GM19463 (cell line): ENCODE results near the gene PPP6R2.
"Not testable (repeated sequence)": the region's sequence is repeated elsewhere in the genome, so short reads cannot be mapped to it uniquely, and the experiment has no call there.

Experiments used
- ATAC-seq: cut with Tn5 transposase; IDR thresholded peaks from one replicate; pipeline ENCODE4 v1.9.1; 2021; ENCODE audit warnings: mild to moderate bottlenecking, moderate library complexity; ENCODE audit not compliant: unreplicated experiment

The PPP6R2 gene

DNA sequence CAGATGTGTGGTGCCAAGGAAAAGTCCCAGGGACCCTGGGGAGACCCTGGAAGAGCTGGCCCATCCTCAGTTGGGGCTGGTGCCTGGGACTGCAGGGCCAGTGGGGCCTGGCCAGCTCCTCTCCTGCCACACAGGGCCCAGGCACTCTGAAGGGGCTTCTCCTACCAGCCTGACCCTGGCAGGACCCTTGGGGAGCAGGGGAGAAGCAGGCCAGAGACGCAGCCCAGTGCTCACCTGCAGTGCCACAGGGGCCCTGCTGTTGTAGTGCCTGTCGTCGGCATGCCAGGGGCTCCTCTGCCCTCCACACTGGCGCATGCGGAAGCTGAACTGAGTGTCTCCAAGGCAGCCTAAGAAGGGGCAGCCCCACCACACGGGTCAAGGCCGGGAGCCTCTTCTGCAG is 25.5 kb upstream of the PPP6R2 start:
- ATAC-seq: no peak

DNA sequence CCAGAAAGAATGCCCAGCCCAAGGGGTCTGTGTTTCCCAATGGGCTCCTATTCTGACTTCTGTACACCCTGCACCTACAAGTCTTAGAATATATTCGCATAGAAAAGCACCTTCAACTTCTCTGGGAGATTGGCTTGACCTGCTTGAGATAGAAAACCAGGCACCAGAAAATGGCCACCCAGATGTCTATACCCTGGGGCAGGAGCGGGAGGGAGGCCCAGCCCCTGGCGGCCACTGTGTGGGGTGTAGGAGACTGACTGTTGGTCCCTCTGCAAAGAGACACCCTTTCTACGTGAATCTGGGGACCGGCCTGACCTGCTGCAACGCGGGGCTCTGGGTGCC is 24.8 kb upstream of the PPP6R2 start:
- ATAC-seq: no peak

DNA sequence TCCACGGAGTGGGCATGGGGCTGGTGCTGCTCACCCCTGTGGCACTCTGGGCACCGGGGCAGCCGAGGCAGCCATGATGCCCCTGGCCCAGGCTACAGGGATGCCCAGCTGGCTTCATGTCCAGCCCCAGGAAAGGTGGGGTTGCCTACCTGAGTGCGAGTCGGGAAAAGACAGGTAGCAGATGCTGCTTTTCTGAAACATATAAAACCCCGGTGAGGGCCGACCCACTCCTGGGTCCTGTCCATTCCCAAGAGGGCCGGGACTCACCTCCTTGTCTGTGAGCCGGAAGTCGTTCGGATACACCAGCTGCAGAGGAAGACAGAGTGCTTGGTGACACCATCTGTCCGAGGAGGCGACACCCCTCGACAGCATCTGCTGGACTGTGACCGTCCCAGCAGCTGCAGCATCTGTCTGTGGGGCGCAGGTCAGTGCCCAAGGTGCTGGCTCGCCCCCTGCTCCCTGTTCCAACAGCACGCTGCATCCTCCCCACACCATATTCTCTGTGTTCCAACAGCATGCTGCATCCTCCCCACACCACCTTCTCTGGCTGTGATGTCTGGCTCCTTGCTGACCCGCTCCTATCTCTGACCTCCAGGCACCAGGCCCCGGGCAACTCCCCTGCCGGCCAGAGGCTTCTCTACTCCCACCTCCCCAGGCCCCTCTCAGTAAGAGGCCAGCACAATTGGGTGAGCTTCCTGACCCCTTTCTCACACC is 24.3 kb upstream of the PPP6R2 start:
- no peak for ATAC-seq

DNA sequence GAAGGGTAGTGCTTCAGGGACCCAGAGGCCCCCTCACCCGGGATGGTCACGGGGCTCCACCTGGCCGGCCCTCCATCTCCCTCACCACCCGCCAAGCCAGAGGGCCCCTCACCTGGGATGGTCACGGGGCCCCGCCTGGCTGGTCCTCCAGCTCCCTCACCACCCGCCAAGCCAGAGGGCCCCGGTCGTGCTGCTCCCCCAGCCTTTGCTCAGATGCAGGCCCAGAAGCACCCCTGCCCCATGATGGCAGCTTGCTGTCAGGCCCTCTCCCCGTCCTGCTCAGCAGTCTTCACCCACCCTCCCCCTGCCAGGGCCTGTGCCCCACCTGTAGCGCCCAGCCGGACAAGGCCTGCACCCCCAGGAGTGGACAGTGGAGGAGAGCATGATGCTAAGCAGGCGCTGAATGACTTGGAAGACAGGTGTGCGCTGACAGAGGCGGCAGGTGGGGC is 23.6 kb upstream of the PPP6R2 start:
- no peak for ATAC-seq

DNA sequence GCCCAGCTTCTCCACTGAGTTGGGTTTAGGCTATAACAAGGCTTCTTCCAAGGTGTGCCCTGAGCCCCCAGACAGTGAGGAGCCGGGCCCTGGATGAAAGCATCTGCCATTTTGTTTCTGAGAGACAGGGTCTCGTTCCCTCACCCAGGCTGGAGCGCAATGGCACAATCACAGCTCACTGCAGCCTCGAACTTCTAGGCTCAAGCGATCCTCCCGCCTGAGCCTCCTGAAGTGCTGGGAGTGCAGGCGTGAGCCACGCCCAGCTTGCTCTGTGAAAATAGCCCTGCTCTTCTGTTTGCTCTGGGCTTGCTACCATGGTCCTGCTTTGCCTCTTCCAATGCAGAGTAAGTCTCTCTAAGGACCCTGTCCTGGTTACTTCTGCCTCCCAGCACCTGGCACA is 23.0 kb upstream of the PPP6R2 start:
- no peak for ATAC-seq

DNA sequence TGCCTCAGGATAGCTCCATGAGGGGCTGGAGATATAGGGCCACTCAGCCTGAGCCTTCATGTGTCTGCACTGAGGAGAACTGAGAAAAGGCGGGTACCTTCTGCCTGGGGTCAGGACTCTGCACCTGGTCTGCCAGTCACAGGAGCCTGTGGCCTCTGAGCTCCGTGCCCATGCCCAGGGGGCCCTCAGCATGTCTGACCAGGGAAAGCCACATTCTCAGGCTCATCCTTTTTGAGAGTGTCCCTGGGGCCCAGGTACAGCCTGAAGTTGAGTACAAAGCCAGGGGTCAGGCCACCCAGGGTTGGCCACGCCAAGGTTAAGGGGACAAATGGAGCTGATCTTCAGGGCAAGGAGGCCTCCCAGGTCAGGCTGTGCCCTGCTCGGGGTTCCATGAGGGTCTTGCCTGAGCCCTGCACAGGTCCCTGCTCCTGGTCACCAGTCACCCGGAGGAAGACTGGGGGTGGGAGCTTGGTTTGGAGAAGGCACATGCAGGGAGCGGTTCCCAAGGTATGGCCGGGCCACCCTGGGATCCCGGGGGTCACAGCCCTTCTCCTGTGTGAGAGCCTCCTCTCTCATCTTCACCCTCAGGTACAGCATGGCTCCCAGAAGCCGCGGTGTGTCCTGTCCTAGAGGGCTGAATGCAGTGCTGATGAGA is 22.3 kb upstream of the PPP6R2 start:
- no peak for ATAC-seq

DNA sequence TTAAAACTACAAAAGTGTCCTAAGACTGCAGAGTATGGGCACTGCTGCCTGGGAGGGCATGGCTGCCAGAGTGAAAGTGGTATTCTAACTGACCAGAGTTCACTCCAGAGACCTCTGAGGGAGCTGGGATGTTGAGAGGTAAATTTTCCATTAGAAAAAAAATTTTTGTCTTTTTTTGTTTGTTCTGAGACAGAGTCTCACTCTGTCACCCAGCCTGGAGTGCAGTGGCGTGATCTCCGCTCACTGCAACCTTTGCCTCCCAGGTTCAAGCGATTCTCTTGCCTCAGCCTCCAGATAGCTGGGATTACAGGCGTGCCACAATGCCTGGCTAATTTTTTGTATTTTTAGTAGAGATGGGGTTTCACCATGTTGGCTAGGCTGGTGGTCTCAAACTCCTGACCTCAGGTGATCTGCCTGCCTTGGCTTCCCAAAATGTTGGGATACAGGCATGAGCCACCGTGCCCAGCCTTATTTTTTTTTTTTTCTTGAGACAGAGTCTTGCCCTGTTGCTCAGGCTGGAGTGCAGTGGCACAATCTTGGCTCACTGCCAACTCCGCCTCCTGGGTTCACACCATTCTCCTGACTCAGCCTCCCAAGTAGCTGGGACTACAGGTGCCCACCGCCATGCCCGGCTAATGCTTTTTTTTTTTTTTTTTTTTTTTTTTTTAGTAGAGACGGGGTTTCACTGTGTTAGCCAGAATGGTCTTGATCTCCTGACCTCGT is 20.6 kb upstream of the PPP6R2 start:
- not testable (repeated sequence) for ATAC-seq

DNA sequence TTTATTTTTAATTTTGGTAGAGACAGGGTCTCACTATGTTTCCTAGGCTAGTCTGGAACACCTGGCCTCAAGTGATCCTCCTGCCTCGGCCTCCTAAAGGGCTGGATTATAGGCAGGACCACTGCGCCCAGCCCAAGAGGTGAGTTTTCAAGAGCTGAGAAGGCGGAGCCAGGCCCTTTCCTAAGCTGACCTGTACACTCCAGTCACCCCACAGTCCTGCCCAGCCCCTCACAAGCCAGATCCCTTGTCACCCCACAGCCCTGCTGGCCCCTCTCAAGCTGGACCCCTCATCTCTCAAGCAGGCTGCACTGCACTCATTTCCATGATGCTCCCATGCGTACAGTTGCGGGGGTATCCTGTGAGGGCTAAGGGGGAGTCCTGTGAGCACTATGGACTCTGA is 19.2 kb upstream of the PPP6R2 start:
- no peak for ATAC-seq

DNA sequence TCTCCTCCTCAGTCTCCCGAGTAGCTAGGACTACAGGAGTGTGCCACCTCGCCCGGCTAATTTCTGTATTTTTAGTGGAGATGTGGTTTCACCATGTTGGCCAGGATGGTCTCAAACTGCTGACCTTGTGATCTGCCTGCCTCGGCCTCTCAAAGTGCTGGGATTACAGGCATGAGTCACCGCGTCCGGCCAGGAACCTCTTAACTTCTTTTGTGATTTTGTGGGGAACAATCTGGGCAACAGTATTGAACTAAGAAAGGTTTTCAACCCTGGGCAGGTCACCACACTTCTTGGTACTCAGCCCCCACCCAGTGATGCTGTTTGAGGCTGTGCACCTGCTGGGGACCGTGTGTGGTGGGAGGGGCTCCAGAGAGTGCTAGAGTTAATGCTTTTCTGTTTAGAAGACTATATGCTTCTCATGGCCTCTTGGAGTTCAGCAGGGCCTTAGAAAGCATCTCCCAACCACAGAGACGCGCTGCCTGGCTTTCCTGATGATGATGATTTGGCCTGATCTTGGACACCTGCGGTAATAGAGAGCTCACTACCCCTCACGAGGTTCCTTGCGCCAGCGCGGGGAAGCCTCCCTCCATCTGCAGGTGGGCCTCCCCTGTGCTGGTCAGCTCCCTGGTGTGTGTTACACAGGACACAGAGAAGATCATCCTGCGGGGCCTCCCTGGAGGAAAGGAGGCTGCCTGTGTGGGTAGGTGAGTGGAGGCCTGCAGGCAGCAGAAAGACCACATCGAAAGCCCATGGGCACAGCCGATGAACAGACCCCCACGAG is 17.5 kb upstream of the PPP6R2 start:
- no peak for ATAC-seq

DNA sequence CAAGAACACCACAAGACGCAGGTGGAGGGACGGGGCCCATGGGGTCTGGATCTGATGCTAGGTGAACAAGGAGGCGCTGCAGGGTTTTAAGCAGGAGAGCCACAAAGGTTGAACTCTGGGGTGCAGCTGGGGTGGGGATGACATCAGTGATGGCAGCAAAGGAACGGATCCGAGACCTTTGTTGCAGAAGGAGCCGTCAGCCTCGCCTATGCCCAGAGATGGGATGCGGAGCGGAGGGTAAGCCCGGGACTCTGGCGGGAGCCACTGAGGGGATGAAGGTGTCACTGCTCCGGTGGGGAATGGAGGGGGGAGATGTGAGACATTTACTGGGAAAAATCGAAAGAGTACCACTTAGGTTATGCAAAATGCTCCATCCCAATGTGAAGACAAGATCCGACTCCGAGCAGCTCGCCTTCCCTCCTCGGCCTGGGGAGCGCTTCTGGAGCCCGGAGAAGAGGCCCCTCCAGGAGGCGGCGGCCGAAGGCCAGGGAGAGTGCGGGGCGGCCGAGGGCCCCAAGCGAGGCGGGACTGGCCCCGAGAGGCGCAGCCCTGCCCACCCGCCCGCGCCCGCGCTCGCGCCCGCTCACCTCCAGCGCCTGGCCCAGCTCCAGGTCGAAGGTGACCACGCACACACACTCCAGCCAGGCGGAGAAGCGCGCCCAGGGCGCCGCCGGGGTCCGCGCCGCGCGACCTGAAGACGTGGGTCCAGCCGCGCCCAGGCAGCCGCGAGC is 16.7 kb upstream of the PPP6R2 start:
- ATAC-seq: no peak

DNA sequence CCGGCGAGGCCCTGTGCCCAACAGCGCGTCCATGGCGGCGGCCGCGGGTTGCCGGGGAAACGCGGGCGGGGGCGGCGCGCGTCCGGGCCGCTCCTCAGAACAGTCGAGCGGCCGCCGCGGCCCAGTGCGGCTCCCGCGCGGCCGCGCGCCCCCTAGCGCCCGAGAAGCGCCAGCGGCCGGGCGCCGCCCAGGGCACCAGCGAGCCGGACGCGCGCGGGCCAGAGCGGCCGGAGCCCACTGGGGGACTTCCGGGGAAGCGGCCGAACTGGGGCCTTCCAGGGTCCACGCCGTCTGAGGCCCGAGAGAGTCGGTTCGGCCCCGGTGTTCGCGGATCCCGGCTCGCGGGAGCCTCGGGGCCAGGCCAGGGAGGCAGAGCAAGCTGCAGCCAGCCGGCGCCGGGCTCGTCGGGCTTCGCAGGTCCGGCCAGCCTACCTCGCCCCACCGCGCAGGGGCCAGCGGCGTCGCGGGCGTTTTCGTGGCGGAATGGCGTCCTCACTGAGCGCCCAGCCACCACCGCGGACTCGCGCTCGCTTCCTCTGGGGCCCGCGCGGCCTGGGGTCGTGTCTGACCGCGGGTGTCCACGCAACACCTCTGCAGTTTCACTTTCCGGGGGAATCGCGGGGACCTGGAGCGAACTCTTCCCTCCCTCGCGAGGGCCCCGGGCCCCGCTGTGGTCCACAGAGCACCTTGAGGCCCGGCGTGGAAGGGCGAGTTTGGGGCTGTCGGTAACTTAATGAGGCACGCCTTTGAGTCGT is 16.0 kb upstream of the PPP6R2 start, which contains the start of gene DENND6B:
Gene DENND6B, minus strand, starts transcription at position 57 of the 755 bp plus-strand sequence. Its CDS starts 24 bp downstream, at position 33.
- no peak for ATAC-seq

DNA sequence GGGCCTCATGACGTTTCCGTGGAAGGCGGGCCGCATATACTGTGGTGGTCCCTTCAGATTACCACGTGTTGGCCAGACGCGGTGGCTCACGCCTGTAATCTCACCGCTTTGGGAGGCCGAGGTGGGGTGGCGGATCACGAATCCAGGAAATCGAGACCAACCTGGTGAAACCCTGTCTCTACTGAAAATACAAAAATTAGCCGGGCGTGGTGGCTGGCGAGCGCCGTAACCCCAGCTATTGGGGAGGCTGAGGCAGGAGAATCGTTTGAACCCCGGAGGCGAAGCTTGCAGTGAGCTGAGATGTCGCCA is 15.5 kb upstream of the PPP6R2 start:
- ATAC-seq: no peak

DNA sequence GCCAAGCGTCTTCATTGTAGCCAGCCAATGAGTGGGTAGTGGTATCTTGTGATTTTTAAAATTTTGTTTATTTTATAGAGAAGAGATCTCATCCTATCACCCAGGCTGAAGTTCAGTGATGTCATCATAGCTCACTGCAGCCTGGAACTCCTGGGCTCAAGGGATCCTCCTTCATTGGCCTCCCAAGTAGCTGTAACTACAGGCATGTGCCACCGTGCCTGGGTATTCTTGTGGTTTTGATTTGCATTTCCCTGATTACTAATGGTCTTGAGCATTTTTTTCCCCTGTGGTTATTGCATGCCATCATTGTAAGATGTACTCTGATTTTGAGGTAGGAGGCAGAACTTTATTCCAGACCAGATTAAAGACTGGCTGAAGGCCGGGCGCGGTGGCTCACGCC is 13.9 kb upstream of the PPP6R2 start:
- ATAC-seq: no peak

DNA sequence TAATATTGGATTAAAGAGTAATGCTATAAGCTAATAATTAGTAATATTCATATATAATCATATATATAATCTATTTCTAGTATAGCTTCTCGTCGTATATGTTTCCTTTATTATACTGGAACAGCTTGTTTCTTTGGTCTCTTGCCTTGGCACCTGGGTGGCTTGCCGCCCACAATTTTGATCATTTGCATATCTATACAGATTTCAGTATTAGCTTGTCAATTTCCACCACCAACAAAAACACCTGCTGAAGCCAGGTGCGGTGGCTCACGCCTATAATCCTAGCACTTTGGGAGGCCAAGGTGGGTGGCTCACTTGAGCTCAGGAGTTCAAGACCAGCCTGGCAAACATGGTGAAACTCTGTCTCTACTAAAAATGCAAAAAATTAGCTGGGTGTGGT is 8.7 kb upstream of the PPP6R2 start:
- not testable (repeated sequence) for ATAC-seq

DNA sequence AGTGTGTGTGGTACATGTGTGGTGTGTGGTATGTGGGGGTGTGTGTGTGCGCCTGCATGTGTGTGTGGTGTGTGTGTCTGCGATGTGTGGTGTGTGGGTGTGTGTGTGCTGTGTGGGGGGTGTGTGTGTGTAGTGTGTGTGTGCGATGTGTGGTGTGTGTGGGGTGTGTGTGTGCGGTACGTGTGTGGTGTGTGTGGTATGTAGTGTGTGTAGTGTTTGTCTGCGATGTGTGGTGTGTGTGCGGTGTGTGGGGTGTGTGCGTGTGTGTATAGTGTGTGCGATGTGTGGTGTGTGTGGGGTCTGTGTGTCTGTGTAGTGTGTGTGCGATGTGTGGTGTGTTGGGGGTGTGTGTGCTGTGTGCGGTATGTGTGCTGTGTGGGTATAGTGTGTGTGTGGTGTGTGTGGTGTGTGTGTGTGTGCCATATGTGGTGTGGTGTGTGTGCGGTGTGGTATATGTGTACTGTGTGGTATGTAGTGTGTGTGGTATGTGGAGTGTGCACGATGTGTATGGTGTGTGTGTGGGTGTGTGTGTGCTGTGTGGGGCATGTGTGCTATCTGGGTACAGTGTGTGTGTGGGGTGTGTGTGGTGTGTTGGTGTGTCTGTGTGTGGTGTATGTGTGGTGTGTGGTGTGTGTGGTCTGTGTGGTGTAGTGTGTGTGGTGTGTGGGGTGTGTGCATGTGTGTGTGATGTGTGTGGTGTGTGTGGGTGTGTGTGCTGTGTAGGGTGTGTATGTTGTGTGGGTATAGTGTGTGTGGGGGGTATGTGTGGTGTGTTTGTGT is 5.7 kb upstream of the PPP6R2 start:
- no peak for ATAC-seq

DNA sequence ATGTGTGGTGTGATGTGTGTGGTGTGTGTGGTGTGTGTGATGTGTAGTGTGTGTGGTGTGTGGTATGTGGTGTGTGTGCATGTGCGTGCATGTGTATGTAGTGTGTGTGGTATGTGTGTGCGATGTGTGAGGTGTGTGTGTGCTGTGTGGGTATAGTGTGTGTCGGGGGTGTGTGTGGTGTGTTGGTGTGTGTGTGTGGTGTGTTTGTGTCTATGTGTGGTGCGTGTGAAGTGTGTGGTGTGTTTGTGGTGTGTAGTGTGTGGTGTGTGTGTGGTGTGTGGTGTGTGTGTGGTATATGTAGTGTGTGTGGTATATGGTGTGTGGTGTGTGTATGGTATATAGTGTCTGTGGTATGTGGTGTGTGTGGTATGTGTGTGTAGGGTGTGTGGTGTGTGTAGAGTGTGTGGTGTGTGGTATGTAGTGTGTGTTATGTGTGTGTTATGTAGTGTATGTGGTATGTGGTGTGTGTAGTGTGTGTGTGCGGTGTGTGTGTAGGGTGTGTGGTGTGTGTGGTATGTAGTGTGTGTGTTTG is 5.0 kb upstream of the PPP6R2 start:
- ATAC-seq: no peak

DNA sequence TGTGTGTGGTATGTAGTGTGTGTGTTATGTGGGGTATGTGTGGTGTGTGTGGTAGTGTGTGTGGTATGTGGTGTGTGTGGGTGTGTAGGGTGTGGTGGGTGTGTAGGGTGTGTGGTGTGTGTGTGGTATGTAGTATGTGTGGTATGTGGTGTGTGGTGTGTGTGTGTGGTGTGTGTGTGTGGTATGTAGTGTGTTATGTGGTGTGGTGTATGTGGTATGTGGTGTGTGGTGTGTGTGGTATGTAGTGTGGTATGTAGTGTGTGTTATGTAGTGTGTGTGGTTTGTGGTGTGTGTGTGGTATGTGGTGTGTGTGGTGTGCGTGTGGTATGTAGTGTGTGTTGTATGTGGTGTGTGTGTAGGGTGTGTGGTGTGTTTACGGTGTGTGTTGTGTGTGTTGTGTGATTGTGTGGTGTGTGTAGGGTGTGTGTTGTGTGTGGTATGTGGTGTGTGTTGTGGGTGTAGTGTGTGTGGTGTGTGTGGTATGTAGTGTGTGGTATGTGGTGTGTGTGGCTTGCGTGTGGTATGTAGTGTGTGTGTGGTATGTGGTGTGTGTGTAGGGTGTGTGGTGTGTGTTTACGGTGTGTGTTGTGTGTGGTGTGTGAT is 4.2 kb upstream of the PPP6R2 start:
- no peak for ATAC-seq
